ENCODE measurements around the gene C19orf18.

GRCh38 chr19:57946316-57946715 lies 28.0 kb downstream of the C19orf18 start:
- TF ChIP-seq CTCF (IDR thresholded peaks at IDR 0.05; ENCODE audit: low read depth, low read length) (no peak), EZH2phosphoT487 (IDR thresholded peaks at IDR 0.05; ENCODE audit: low read depth) (no peak)
